Measurements from ENCODE around the gene NUDCD3. TPM values are rescaled to one million over a fixed set of nuclear protein-coding genes. Genes with fewer than 3 reads are reported as not detected.

Gene NUDCD3
- total RNA-seq, 4 donors from 2014 or later, result 28.5 to 115 (median 52.6) TPM

DNA sequence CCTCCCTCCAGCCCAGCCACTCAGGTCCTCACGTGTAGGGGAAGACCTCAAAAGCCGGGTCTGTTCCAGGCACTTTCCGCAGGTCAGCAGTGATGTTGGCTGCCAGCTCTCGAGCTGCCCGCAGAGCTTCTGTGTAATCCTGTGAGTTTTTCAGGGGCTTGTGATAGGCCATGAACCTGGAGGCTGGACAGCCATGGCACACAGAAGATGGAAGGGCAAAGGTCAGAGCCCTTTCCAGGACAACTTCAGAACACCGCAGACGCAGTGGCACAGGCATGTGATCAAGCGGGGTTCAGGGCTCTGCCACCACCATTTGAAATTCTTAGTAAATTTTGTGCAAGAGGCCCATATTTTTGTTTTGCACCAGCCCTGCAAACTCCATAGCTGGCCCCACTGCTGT is 26.7 kb upstream of the NUDCD3 start:
- DNase-seq, result no peak
- Histone ChIP-seq H3K36me3 (no peaks in the 10 kb centered on the region), H3K9me3 (no peaks in the 10 kb centered on the region), H3K27ac (no peak overlapping the region), H3K4me3 (no peak overlapping the region), H3K27me3 (no peaks in the 10 kb centered on the region), H3K4me1 (no peaks in the 10 kb centered on the region)
- intact Hi-C loops (cut with DNase I; ENCODE audit: low total_unique reads), result no loop called here
- TF ChIP-seq, protein P1, sequence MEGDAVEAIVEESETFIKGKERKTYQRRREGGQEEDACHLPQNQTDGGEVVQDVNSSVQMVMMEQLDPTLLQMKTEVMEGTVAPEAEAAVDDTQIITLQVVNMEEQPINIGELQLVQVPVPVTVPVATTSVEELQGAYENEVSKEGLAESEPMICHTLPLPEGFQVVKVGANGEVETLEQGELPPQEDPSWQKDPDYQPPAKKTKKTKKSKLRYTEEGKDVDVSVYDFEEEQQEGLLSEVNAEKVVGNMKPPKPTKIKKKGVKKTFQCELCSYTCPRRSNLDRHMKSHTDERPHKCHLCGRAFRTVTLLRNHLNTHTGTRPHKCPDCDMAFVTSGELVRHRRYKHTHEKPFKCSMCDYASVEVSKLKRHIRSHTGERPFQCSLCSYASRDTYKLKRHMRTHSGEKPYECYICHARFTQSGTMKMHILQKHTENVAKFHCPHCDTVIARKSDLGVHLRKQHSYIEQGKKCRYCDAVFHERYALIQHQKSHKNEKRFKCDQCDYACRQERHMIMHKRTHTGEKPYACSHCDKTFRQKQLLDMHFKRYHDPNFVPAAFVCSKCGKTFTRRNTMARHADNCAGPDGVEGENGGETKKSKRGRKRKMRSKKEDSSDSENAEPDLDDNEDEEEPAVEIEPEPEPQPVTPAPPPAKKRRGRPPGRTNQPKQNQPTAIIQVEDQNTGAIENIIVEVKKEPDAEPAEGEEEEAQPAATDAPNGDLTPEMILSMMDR (IDR thresholded peaks at IDR 0.05), result no peak
- TF ChIP-seq POLR2A (IDR thresholded peaks at IDR 0.05), result no peak

DNA sequence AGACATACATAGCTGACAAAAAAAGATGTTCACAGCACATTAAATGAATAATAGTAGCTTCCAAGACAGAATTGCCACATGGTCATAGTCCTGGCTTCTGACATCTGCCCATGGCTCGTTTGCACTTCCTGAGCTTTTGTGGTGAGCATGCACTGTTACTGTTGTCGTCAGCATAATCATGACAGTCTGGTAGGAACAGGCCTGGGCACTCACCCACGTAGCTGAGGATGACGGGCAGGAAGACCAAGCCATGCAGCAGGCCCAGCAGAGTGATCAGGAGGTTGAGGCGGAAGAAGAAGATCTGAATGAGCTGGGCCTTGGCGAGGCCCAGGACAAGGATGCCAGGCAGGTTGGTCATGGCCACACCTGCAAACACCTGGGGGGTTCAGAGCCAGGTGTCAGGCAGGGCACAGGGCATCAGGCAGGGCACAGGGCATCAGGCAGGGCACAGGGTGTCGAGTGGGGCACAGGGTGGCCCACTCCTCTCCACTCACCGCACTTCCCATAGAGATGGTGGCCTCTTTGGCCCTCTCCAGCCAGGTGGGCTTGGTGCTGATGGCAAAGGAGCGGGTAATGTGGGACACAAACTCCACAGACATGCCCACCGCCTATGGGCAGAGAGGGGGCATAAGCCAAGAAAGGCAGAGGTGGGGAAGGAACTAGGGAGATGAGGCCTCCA is 25.3 kb upstream of the NUDCD3 start:
- no peak overlapping the region for H3K27ac ChIP-seq
- intact Hi-C loops (cut with DNase I; ENCODE audit: low total_unique reads), result no loop called here
- TF ChIP-seq POLR2A (IDR thresholded peaks at IDR 0.05), result no peak
- TF ChIP-seq, protein P1 (IDR thresholded peaks at IDR 0.05), result no peak
- no peak overlapping the region for H3K4me3 ChIP-seq
- no peaks in the 10 kb centered on the region for H3K9me3 ChIP-seq
- H3K36me3 ChIP-seq, result no peaks in the 10 kb centered on the region
- no peak for DNase-seq
- no peaks in the 10 kb centered on the region for H3K27me3 ChIP-seq
- no peaks in the 10 kb centered on the region for H3K4me1 ChIP-seq

- Histone ChIP-seq H3K4me1 (no peaks in the 10 kb centered on the region), H3K4me3 (no peak overlapping the region), H3K27me3 (no peaks in the 10 kb centered on the region), H3K27ac (no peak overlapping the region), H3K36me3 (no peaks in the 10 kb centered on the region), H3K9me3 (no peaks in the 10 kb centered on the region)
- TF ChIP-seq, protein P1 (IDR thresholded peaks at IDR 0.05), result no peak
- no peak for TF ChIP-seq POLR2A (IDR thresholded peaks at IDR 0.05)
- intact Hi-C loops (cut with DNase I; ENCODE audit: low total_unique reads), result no loop called here
- DNase-seq, result no peak
Observed at GRCh38 chr7:44512736-44513135, 22.3 kb upstream of the NUDCD3 start.

DNA sequence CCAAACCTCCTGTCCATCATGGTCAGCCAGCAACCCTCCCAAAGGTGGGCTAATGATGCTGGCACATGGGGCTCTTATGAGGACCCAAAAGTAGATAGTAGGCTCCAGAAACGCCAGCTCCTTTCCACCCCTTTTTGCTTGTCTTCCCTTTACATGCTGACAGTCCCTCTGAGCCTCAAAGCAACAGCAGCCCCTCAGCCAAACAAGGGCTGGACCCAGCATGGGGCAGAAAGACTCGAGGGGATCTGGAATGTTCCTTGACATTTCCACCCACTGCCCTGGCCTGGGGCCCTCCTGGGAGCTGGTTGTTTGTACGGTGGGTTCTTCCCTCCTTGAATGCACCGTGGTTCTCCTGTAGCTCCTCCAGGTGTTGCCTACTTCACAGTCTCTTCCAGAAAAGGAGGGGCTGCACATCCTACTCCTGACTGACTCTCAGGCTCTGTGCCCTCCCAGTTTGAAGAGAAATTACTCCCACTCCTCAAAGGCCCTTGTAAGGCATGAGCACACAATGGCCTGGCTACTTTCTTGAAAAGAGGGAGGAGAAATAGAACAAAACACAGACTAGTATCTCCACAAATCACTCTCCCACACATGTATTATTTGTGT is 21.5 kb upstream of the NUDCD3 start:
- no peaks in the 10 kb centered on the region for H3K27me3 ChIP-seq
- intact Hi-C loops (cut with DNase I; ENCODE audit: low total_unique reads), result no loop called here
- H3K36me3 ChIP-seq, result no peaks in the 10 kb centered on the region
- DNase-seq, result no peak
- no peak for TF ChIP-seq POLR2A (IDR thresholded peaks at IDR 0.05)
- TF ChIP-seq, protein P1 (IDR thresholded peaks at IDR 0.05), result no peak
- H3K4me3 ChIP-seq, result no peak overlapping the region
- no peaks in the 10 kb centered on the region for H3K4me1 ChIP-seq
- no peaks in the 10 kb centered on the region for H3K9me3 ChIP-seq
- H3K27ac ChIP-seq, result no peak overlapping the region

GRCh38 chr7:44511236-44511635 is 20.8 kb upstream of the NUDCD3 start:
- intact Hi-C loops (cut with DNase I; ENCODE audit: low total_unique reads), result no loop called here

More at GRCh38 chr7:44511236-44511635, 20.8 kb upstream of the NUDCD3 start:
- no peaks in the 10 kb centered on the region for H3K27me3 ChIP-seq
- H3K4me3 ChIP-seq, result no peak overlapping the region
- no peak overlapping the region for H3K27ac ChIP-seq
- H3K4me1 ChIP-seq, result no peaks in the 10 kb centered on the region
- H3K36me3 ChIP-seq, result no peaks in the 10 kb centered on the region
- TF ChIP-seq POLR2A (IDR thresholded peaks at IDR 0.05), result no peak
- TF ChIP-seq, protein P1 (IDR thresholded peaks at IDR 0.05), result no peak
- DNase-seq, result no peak
- H3K9me3 ChIP-seq, result no peaks in the 10 kb centered on the region

Measured in uterus (tissue), 4 donors.